ENCODE measurements around the gene ZNG1A. TPM values are rescaled to one million over a fixed set of nuclear protein-coding genes. Genes with fewer than 3 reads are reported as not detected.
"Not testable (repeated sequence)": the region's sequence is repeated elsewhere in the genome, so short reads cannot be mapped to it uniquely, and the experiment has no call there.

ZNG1A gene
- total RNA-seq, 1 donor = 22.5 TPM

DNA sequence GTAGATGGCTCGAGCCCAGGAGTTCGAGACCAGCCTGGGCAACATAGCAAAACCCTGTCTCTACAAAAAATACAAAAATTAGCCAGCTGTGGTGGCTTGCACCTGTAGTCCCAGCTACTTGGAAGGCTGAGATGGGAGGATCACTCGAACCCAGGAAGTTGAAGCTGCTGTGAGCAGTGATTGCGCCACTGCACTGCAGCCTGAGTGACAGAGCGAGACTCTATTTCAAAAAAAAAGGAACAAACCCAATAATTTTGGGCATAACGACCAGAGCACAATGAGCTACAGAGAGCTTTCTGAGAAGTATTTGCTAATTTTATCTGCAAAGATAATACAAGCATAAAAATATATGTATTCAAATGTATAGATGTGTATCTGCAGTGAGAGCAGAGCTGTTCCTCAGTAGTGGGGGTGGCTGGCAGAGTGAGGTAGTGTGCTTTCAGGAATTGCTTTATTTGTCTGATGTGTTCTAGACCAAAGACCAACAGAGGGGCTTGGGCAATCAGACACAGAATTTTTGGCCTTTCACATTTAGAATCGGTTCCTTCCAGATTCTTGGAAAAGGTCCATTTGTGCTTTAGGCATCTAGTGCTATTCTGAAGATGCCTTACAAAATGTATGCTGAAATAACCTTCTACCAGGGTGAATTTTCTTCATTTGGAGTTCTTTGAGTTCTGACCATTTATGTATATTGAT, 41.0 kb upstream of the ZNG1A start:
- TF ChIP-seq, protein P1, sequence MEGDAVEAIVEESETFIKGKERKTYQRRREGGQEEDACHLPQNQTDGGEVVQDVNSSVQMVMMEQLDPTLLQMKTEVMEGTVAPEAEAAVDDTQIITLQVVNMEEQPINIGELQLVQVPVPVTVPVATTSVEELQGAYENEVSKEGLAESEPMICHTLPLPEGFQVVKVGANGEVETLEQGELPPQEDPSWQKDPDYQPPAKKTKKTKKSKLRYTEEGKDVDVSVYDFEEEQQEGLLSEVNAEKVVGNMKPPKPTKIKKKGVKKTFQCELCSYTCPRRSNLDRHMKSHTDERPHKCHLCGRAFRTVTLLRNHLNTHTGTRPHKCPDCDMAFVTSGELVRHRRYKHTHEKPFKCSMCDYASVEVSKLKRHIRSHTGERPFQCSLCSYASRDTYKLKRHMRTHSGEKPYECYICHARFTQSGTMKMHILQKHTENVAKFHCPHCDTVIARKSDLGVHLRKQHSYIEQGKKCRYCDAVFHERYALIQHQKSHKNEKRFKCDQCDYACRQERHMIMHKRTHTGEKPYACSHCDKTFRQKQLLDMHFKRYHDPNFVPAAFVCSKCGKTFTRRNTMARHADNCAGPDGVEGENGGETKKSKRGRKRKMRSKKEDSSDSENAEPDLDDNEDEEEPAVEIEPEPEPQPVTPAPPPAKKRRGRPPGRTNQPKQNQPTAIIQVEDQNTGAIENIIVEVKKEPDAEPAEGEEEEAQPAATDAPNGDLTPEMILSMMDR (IDR thresholded peaks at IDR 0.05; ENCODE audit: insufficient read depth, low read depth, low read length) = no peak
- H3K4me3 ChIP-seq (ENCODE audit: low read depth, low read length) = no peak overlapping the region
- no peak for DNase-seq (ENCODE audit: low read depth)

DNA sequence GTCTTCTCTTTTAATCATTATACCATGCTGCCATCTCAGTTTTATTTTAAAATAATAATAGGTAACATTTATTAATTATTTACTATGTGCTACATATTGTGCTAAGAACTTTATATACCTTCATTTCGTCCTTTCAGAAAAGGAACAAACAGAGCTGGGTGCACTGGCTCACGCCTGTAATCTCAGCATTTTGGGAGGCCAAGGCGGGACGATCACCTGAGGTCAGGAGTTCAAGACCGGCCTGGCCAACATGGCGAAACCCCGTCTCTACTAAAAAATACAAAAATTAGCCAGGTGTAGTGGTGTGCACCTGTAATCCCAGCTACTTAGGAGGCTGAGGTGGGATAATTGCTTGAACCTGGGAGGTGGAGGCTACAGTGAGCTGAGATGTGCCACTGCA, 40.2 kb upstream of the ZNG1A start:
- H3K4me3 ChIP-seq (ENCODE audit: low read depth, low read length); DNase-seq (ENCODE audit: low read depth): not testable (repeated sequence)

DNA sequence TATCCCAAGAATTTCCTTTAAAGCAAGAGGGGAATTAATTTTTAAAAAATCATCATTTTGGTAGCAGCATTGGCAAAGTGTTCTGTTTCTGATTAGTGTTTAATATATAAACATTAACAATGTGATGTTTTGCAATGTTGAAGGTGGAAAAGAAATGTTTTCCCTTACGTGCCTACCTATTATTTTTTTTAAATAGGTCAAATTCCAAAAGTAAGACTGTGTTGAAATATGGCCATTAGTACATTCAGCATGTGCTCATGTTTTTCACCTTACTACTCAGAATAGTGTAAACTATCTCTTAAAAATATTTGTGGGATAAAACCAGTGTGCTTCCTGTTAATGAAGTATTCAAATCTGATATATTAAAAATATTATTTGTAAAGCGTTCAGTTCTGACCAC, 39.1 kb upstream of the ZNG1A start:
- no peak for DNase-seq (ENCODE audit: low read depth)
- TF ChIP-seq, protein P1 (IDR thresholded peaks at IDR 0.05; ENCODE audit: insufficient read depth, low read depth, low read length) = no peak
- no peak overlapping the region for H3K4me3 ChIP-seq (ENCODE audit: low read depth, low read length)

DNA sequence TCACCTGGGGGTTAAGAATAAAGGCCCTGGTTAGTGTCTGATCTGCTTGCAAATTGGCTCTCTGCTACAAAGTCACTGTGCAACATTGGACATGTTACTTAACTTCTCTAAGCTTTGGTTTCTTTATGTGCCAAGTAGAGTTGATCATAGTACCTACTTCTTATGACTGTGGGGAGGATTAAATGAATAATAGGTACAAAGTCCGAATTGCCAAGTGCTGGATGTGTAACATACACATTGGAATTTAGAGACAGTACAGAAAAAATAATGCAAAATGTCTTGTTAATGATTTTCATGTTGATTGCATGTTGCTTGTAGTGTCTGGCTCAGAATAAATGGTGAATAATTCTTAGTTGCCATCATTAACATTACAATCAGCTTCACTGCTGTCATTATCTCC, 38.0 kb upstream of the ZNG1A start:
- no peak for DNase-seq (ENCODE audit: low read depth)
- TF ChIP-seq, protein P1 (IDR thresholded peaks at IDR 0.05; ENCODE audit: insufficient read depth, low read depth, low read length) = no peak
- H3K4me3 ChIP-seq (ENCODE audit: low read depth, low read length) = no peak overlapping the region

DNA sequence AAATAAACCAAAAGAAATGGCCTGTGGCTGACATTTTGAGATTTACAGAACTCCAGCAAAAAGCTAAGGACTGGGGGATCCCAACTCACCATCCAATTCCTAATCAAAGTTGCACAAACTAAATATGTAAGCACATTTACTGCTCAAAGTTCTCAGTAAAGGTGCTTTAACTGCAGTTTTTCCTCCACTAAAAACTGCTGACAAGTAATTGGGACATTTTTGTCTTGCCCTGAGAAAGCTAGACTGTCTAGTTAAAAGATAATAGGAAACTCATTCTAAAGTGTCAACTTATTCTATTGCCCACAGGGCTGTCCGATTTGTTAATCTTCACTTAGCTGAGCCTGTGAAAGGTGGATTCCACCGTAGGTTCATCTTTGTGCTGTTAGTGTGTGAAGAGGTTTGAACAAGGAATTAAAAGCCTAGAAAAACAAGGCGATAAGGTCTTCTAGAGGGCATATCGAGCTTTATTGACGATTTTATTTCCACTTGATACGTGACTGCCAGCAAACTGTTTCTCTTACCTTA, 36.8 kb upstream of the ZNG1A start:
- no peak overlapping the region for H3K4me3 ChIP-seq (ENCODE audit: low read depth, low read length)
- DNase-seq (ENCODE audit: low read depth) = no peak
- TF ChIP-seq, protein P1 (IDR thresholded peaks at IDR 0.05; ENCODE audit: insufficient read depth, low read depth, low read length) = no peak

DNA sequence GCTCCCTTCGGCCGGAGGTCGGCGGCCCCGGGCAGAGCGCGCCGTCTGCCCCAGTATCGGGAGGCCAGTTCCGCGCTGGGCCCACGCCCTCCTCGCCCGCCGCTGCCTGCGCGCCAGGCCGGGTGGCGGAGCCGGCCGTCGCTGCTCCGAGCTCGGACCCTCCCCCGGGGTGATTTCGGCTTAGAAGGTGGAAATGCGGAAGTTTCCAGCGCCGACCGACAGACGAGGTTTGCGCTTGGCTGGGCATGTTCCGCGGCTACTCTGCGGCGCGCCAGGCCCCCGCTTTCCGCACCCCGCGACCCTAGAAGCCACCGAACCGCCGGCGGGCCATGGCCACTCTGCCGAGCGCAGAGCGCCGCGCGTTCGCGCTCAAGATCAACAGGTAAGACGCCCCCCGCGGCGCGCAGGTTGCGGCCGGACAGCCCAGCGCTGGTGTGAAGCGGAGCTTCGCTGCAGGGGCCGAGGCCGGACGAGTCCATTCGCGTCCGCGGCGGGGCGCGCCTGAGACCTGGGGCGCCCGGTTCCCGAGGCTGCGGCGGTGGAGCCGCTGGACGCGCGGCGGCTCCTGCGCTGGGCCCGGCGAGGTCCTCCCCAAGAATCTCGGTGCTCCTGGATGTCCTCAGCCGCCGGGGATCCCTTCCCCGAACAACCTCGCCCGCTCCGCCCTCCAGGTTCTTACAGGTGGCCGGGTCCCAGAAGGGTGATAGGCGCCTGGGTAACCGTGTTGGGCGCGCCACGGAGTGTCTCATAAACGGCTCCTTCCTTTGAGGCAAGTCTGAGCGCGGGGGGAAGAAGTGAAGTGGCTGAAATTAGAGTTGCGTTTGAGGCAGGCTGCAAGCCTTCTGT, 36.0 kb upstream of the ZNG1A start, which contains the start of gene DOCK8:
Gene DOCK8, plus strand, starts transcription at position 218 of the 846 bp plus-strand sequence. Its CDS starts 112 bp downstream, at position 330.
- TF ChIP-seq, protein P1 (IDR thresholded peaks at IDR 0.05; ENCODE audit: insufficient read depth, low read depth, low read length) = no peak
- peak; percentile 18 for DNase-seq (ENCODE audit: low read depth)
- peak within 1 kb of the TSS; percentile 57 for H3K4me3 ChIP-seq (ENCODE audit: low read depth, low read length)

DNA sequence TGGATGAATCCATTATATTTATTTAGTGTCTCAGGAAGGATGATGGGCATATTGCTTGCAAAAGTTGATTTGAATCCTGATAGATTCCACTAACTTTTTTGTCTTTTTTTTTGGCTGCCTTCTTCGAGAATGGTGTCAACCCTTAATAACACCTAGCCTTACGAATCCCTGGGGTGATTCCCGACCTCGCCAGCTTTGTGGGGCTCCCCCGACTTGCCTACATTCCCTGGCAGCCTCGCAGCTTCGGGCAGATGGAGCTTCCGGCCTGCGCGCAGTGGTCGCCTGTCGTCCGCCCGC, 35.4 kb upstream of the ZNG1A start:
- TF ChIP-seq, protein P1 (IDR thresholded peaks at IDR 0.05; ENCODE audit: insufficient read depth, low read depth, low read length) = no peak
- DNase-seq (ENCODE audit: low read depth) = no peak
- peak overlapping the region; percentile 57 for H3K4me3 ChIP-seq (ENCODE audit: low read depth, low read length)

DNA sequence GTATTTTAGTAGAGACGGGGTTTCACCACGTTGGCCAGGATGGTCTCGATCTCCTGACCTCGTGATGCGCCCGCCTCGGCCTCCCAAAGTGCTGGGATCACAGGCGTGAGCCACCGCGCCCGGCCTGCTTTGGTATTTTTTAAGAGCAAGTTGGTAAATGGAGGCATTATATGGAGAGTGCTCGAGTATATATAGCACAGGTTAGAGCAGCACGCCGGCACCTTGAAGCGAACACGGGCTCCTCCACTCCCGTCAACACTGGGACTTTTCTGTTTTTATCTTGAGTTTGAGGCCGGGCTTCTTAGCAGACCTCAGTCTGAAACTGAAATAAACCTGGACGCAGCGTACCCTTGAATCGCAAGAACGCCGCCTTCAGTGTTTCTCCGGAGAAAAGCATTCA, 35.0 kb upstream of the ZNG1A start:
- not testable (repeated sequence) for H3K4me3 ChIP-seq (ENCODE audit: low read depth, low read length); DNase-seq (ENCODE audit: low read depth)

Data from fibroblast of villous mesenchyme (primary cell).